Tibial nerve (tissue), 3 donors: ENCODE results near the gene ATP9B.

Experiments
- POLR2A ChIP-seq, 2 donors: fragments of 450-650 bp; IDR thresholded peaks; one replicate each; pipeline ENCODE4 v1.6.1; 2017; ENCODE audit warnings: antibody characterized with exemption in 2 of 2, mild to moderate bottlenecking in 2 of 2, moderate library complexity in 2 of 2
- TF ChIP-seq, protein P1 (sequence below), 5 experiments: fragments of 200-600 bp in 3 of 5; fragments of 450-650 bp in 2 of 5; sonication (generic) in 3 of 5; IDR thresholded peaks; one replicate each; pipeline ENCODE4 v1.5.1; 2016 to 2019; ENCODE audit warnings: antibody characterized with exemption in 5 of 5, mild to moderate bottlenecking in 3 of 5, moderate library complexity in 2 of 5

DNA sequence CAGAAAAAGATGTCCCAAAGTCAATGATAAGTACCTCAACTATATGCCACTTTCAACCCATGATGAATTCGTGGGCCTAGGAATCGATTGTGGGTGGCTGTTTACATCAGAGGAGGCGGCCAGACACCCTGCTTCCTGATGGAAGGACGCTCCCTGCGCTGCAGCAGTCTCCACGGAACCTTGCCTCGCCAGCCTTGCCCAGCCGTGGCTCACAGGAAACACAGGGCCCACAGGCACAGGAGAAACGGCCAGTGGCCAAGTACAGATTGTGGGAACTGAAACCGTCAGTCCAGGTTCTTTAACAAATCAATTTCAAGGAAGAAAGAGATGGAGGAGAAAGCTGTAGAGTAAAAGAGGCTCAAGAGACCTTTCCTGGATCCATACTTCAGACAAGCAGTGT lies 225.0 kb downstream of the ATP9B start:
- TF ChIP-seq, protein P1, sequence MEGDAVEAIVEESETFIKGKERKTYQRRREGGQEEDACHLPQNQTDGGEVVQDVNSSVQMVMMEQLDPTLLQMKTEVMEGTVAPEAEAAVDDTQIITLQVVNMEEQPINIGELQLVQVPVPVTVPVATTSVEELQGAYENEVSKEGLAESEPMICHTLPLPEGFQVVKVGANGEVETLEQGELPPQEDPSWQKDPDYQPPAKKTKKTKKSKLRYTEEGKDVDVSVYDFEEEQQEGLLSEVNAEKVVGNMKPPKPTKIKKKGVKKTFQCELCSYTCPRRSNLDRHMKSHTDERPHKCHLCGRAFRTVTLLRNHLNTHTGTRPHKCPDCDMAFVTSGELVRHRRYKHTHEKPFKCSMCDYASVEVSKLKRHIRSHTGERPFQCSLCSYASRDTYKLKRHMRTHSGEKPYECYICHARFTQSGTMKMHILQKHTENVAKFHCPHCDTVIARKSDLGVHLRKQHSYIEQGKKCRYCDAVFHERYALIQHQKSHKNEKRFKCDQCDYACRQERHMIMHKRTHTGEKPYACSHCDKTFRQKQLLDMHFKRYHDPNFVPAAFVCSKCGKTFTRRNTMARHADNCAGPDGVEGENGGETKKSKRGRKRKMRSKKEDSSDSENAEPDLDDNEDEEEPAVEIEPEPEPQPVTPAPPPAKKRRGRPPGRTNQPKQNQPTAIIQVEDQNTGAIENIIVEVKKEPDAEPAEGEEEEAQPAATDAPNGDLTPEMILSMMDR (IDR thresholded peaks at IDR 0.05): no peak
- TF ChIP-seq POLR2A (IDR thresholded peaks at IDR 0.05): no peak
